Right lobe of liver (tissue), 6 donors: ENCODE measurements around the gene TMEM220. TPM values are rescaled to one million over a fixed set of nuclear protein-coding genes. Genes with fewer than 3 reads are reported as not detected.
A peak's percentile ranks its signal among the peaks of the same experiment; 100 is the strongest.

Experiments used
- ATAC-seq, 4 donors: fragments of 200-7000 bp; cut with Tn5 transposase; one replicate each; pipeline ENCODE4 v1.9.1; 2020; ENCODE audit warnings: mild to moderate bottlenecking in 4 of 4, moderate library complexity in 4 of 4
- DNase-seq, 3 donors: peaks; one replicate each; pipeline ENCODE4 v3.0.0-alpha.2; 2020
- H3K27ac ChIP-seq, 3 donors: fragments of 200-600 bp; one replicate each; pipeline ENCODE4 v1.8.0; 2022
- H3K27me3 ChIP-seq, 2 donors: fragments of 200-600 bp; one replicate each; pipeline ENCODE4 v1.8.0; 2022
- H3K36me3 ChIP-seq, 4 donors: fragments of 200-600 bp; sonication (generic) in 1 of 4; one replicate each; pipeline versions ENCODE4 v1.5.1 to v1.8.0; 2017 to 2022; ENCODE audit warnings: control low read depth in 1 of 4
- H3K4me1 ChIP-seq, 4 donors: fragments of 200-600 bp; sonication (generic) in 1 of 4; one replicate each; pipeline versions ENCODE4 v1.5.1 to v1.8.0; 2017 to 2022; ENCODE audit warnings: control low read depth in 1 of 4
- H3K4me3 ChIP-seq, 3 donors: fragments of 200-600 bp; one replicate each; pipeline ENCODE4 v1.8.0; 2022
- H3K9me3 ChIP-seq, 4 donors: fragments of 200-600 bp; sonication (generic) in 1 of 4; one replicate each; pipeline versions ENCODE4 v1.5.1 to v1.8.0; 2017 to 2022; ENCODE audit warnings: control low read depth in 1 of 4
- POLR2A ChIP-seq: fragments of 450-650 bp; IDR thresholded peaks from one replicate; pipeline ENCODE4 v1.6.1; 2017; ENCODE audit warnings: antibody characterized with exemption, mild to moderate bottlenecking
- WGBS: methylation state at CpG from one replicate; pipeline ENCODE4 v1.1.6; 2018; ENCODE audit warnings: low coverage, low lambda C conversion rate; ENCODE audit not compliant: insufficient coverage; ENCODE audit errors: missing lambda C conversion rate; 5-methylcytosine and 5-hydroxymethylcytosine counted together
- intact Hi-C, 2 donors: fragments of 100-400 bp; cut with DNase I; formaldehyde crosslinking; loops; one replicate each; pipeline versions ENCODE4 v1.11.2 to v1.14.1; 2022
- total RNA-seq, 6 experiments: library from RNA; depleted of rRNA in 2 of 6; stranded (reverse); fragments of >200 nt in 2 of 6; fragmentation: NEBNext Ultra II Directional in 3 of 6; extraction: Animal tissue kit (Norgen Biotek cat#: 25700) in 3 of 6; gene quantifications; one replicate each; pipeline versions ENCODE4 v1.1.0 to v1.2.4, GENCODE V29; 2016 to 2023
- TF ChIP-seq, protein P1 (sequence below), 4 donors: fragments of 200-600 bp in 3 of 4; fragments of 450-650 bp in 1 of 4; IDR thresholded peaks; one replicate each; pipeline versions ENCODE4 v1.5.1 to v1.8.0; 2016 to 2022; ENCODE audit warnings: antibody characterized with exemption in 4 of 4, mild to moderate bottlenecking in 2 of 4
- donor health status: DM: no; HTN: yes; CAD: no.
- donor health status: DM: no; HTN: no; CAD: no.
- donor health status: DM: no; HTN: no; CAD: no.
- donor health status: DM: no; HTN: yes; CAD: no.
- donor health status: DM: no; HTN: yes; CAD: no.

Gene TMEM220
- total RNA-seq, 6 experiments from 2014 or later, result 26.6 to 61.0 (median 43.2) TPM

DNA sequence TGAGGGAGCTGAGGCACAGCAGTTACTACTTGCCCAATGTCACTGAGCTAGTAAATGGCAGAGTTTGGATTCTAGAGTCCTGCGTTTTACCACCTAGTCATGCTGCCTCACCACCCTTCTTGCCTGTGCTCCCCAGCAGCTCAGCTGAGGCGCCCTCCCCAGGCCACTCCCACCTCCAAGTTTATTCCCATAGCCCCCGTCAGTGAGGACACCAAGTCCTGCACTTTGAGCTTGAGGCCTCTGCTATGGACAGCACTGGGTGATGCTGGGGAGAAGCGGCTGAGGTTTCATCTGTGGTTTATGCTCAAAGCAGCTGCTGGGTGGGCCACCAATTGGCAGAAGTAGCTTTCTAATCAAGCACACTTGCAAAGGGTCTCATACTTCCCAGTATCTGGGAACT is 37.4 kb upstream of the TMEM220 start:
- no peaks in the 10 kb centered on the region for H3K9me3 ChIP-seq
- no peaks in the 10 kb centered on the region for H3K27me3 ChIP-seq
- no peaks in the 10 kb centered on the region for H3K4me1 ChIP-seq
- peaks cover 0 to 7% (median 0%) of the 10 kb centered on the region in 4 donors for H3K36me3 ChIP-seq
- ATAC-seq, result no peak
- no peak overlapping the region for H3K4me3 ChIP-seq
- no peak for DNase-seq
- intact Hi-C loops, result no loop called here
- TF ChIP-seq POLR2A, result no peak
- TF ChIP-seq, protein P1, sequence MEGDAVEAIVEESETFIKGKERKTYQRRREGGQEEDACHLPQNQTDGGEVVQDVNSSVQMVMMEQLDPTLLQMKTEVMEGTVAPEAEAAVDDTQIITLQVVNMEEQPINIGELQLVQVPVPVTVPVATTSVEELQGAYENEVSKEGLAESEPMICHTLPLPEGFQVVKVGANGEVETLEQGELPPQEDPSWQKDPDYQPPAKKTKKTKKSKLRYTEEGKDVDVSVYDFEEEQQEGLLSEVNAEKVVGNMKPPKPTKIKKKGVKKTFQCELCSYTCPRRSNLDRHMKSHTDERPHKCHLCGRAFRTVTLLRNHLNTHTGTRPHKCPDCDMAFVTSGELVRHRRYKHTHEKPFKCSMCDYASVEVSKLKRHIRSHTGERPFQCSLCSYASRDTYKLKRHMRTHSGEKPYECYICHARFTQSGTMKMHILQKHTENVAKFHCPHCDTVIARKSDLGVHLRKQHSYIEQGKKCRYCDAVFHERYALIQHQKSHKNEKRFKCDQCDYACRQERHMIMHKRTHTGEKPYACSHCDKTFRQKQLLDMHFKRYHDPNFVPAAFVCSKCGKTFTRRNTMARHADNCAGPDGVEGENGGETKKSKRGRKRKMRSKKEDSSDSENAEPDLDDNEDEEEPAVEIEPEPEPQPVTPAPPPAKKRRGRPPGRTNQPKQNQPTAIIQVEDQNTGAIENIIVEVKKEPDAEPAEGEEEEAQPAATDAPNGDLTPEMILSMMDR (IDR thresholded peaks at IDR 0.05), result no peak
- whole genome bisulfite sequencing, result 79% methylated on average over 3 of the region's 4 CpGs
- no peak overlapping the region for H3K27ac ChIP-seq

DNA sequence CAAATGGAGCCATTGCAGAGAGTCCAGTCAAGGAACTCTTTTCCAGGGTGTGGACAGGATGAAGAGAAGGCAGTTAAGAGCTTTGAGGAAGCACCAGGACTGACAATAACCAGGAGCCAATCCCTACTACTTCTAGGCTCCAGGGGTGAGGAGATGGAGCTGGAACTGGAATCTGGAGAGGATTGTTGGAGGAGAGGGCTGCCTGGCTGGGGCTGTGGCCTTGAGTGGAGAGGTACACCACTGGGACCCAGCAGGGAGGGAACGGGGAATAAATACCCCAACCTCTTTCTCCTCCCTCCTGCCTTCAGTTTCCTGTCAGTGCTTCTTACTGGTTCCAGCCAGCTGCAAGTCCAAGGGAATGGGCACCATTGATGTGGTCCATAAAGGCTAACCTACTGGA is 32.2 kb upstream of the TMEM220 start:
- WGBS, result 100% methylated on average over 1 of the region's 1 CpG
- H3K27me3 ChIP-seq, result no peaks in the 10 kb centered on the region
- TF ChIP-seq POLR2A, result no peak
- TF ChIP-seq, protein P1 (IDR thresholded peaks at IDR 0.05), result no peak
- DNase-seq, result no peak
- H3K9me3 ChIP-seq, result no peaks in the 10 kb centered on the region
- H3K4me3 ChIP-seq, result no peak overlapping the region
- peaks cover 0 to 17% (median 11%) of the 10 kb centered on the region in 4 donors for H3K4me1 ChIP-seq
- intact Hi-C loops, result no loop called here
- H3K27ac ChIP-seq, result no peak overlapping the region
- peaks cover 0 to 7% (median 0%) of the 10 kb centered on the region in 4 donors for H3K36me3 ChIP-seq
- no peak for ATAC-seq

DNA sequence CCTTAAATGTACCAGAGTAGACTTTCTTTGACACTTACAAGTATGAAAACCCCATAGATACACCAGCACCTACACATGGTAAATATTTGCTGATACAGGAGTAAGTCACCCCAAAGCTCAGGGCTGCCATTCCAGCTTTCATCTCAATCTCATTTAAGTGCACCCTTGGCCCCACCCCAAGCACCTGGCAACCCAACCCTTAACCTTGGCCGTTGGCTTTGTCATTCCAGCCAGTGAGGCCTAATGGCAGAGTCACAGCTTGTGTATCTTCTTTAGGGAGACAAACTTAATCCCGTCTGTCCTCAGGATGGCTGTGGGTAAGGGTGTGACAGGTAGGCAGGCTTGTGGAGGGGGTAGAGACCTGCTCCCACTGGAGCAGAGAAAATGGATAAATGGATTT is 31.5 kb upstream of the TMEM220 start:
- 62% methylated on average over 2 of the region's 2 CpGs for WGBS
- Histone ChIP-seq H3K4me3 (no peak overlapping the region), H3K27ac (no peak overlapping the region), H3K9me3 (no peaks in the 10 kb centered on the region), H3K27me3 (no peaks in the 10 kb centered on the region), H3K36me3 (peaks cover 0 to under 1% (median 0%) of the 10 kb centered on the region in 4 donors), H3K4me1 (peaks cover 0 to 25% (median 15%) of the 10 kb centered on the region in 4 donors)
- ATAC-seq (no peak), DNase-seq (no peak)
- intact Hi-C loops, result no loop called here
- TF ChIP-seq, protein P1 (IDR thresholded peaks at IDR 0.05), result no peak
- TF ChIP-seq POLR2A, result no peak

DNA sequence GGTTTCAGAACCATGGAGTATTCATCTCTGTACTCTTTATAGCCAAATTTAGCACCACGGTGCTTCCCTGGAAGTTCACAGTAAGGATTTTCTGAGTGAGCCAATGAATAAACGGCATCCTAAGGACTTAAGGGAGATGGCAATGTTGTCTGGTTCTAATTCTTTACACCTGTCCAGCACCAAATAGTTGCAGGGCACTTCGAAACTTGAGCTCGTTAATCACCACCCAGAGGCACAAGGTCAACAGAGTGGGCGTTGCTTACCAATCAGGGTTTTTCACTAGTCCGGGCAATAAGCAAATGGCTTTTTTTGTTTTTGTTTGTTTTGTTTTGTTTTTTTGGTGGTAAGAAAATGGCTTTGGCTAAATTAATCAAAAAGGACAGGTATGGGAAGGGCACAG is 28.2 kb upstream of the TMEM220 start:
- no peaks in the 10 kb centered on the region for H3K27me3 ChIP-seq
- H3K4me1 ChIP-seq, result peaks cover 0 to 38% (median 20%) of the 10 kb centered on the region in 4 donors
- intact Hi-C loops, result no loop called here
- H3K4me3 ChIP-seq, result no peak overlapping the region
- ATAC-seq, result peak; percentile 57 to 62 (median 58)
- H3K27ac ChIP-seq, result peak overlapping the region; percentile 77 to 80 (median 80)
- WGBS, result 36% methylated on average over 6 of the region's 6 CpGs
- H3K9me3 ChIP-seq, result no peaks in the 10 kb centered on the region
- no peaks in the 10 kb centered on the region for H3K36me3 ChIP-seq
- no peak for TF ChIP-seq POLR2A
- TF ChIP-seq, protein P1 (IDR thresholded peaks at IDR 0.05), result no peak
- DNase-seq, result peak in 2 of 3 donors; percentile 37 to 54

DNA sequence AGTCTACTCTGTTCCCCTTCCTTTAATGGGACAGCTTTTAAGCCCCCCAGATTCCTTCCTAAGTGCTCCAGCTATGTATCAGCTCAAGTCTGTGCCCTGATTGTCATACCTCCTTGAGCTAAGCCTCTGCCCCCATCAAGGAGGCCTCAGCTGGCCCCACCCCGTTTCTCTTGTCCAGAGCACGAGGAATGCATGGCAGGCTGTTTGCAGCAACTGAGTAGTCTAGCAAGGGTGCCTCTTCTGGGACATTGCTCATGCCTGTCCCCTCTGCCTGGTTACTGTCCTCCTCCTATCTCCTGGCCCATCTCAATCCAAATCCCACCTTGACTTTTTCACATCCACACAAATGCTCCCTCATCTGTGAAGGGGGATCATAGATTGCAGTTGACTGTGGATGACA is 27.8 kb upstream of the TMEM220 start:
- H3K36me3 ChIP-seq, result no peaks in the 10 kb centered on the region
- peak; percentile 2 to 10 (median 7) for ATAC-seq
- H3K27ac ChIP-seq, result peak overlapping the region; percentile 77 to 80 (median 80)
- no peaks in the 10 kb centered on the region for H3K9me3 ChIP-seq
- intact Hi-C loops, result no loop called here
- TF ChIP-seq POLR2A, result no peak
- TF ChIP-seq, protein P1 (IDR thresholded peaks at IDR 0.05), result no peak
- WGBS, result 28% methylated on average over 2 of the region's 2 CpGs
- no peak for DNase-seq
- H3K27me3 ChIP-seq, result no peaks in the 10 kb centered on the region
- peaks cover 0 to 38% (median 20%) of the 10 kb centered on the region in 4 donors for H3K4me1 ChIP-seq
- H3K4me3 ChIP-seq, result no peak overlapping the region
